Amniotic epithelial cell (primary cell): ENCODE results near the gene AGMO.

ENCODE experiments used
- DNase-seq: peaks from one replicate; pipeline ENCODE4 v3.0.0-alpha.2; 2010; ENCODE audit warnings: low read depth

Gene AGMO

GRCh38 chr7:15457990-15458955, 103.5 kb downstream of the AGMO start:
- peak; percentile 69 for DNase-seq

GRCh38 chr7:15452670-15453069, 109.1 kb downstream of the AGMO start:
- no peak for DNase-seq

- DNase-seq, result no peak
Measured at GRCh38 chr7:15446722-15447121, 115.1 kb downstream of the AGMO start.

- DNase-seq, result peak; percentile 65
Measured at GRCh38 chr7:15446280-15446679, 115.5 kb downstream of the AGMO start.

- DNase-seq, result no peak
Measured at GRCh38 chr7:15441915-15442314, 119.9 kb downstream of the AGMO start.

DNA sequence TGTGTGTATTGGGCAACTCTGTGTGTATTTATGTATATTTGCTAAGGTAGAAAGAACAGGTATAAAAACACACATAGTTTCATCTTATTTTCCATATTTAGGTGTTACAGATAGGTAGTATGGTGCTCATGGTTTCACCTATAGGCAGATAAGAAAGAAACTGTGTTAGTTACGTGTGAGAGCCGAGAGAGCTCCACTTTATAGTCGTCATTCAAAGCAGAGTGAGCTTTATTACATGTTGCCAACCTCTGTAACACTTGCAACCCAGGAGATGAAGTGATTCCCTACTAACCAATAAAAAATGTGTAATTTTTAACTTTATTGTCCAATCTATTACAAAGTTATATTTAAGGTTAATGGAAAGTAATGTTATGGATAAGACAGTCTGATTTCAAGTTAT, 121.3 kb downstream of the AGMO start:
- DNase-seq, result no peak

DNA sequence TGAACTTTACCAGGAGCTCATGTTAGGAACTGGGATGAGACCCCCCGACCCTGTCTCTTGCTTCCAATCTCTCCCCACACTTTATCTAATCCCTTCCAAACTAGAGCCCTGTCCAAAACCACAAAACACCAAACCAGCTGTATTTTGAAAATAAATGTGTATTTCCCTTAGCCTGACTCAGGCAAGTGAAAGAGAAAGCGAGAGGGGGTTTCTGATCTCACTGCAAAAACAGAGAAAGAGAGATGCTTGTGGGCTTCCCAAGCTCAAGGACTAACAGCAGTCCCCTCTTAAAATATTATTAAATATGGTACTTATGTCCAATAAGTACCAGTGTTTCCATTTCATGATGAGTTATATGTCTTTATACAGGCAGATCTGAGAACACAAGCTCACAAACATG, 122.0 kb downstream of the AGMO start:
- no peak for DNase-seq

DNA sequence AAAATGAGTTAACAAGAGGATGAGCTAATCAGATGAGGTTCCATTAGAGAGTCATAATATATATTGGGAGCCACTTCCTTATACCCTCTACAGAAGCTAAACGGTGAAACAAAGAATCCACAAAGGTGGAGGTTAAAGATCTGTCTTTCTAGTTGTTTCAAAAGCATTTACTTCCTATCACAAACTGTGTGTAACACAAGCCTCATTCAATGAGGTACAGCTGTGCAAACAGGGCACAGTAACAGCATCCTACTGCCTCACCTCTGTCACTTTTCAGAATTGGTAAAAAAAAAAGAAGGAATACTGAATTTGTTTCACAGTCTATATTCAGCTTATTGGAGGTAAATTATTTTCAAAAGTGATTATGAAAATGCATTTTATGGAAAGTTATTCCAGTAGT, 128.7 kb downstream of the AGMO start:
- DNase-seq, result no peak

- DNase-seq, result no peak
Measured at GRCh38 chr7:15430911-15431310, 130.9 kb downstream of the AGMO start.

- no peak for DNase-seq
Measured at GRCh38 chr7:15430191-15430590, 131.6 kb downstream of the AGMO start.

DNA sequence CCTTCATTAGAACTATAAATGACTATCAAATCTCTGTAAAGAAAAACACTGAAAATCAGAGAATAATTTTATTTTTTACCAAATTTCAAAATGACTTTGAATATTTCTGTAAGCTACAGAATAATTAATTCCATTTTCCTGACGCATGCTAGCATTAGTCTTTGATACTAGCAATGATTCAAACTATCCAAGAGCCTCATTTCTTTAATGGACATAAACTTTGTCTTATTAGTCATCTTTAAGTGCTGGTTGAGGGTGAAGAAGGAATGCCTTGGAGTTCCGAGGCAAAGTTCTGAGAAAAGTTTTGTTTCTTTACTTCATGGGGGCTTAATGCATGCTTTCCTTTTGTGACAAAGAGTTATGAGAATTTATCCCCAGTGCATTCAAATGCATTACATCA, 137.3 kb downstream of the AGMO start:
- peak; percentile 38 for DNase-seq

DNA sequence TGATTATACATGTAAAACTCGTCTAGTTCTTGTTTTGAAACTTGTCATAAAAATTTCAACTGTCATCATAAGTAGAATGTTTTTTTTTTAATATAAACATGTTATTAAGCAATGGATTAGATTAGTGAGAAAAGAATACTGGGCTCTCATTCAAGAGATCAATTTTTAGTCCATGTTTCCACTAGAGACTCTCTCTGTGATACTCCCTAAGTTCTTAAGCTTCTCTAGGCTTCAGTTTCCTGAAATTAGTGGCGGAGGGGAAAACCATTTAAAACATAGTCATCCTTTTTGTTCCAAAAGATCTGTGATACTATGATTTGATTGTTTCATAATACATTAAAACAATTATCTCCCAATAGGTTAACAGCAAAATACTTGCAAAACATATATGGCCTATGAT, 142.2 kb downstream of the AGMO start:
- no peak for DNase-seq

- DNase-seq, result no peak
Measured at GRCh38 chr7:15418264-15418663, 143.6 kb downstream of the AGMO start.

- no peak for DNase-seq
Measured at GRCh38 chr7:15417341-15417988, 144.3 kb downstream of the AGMO start.

GRCh38 chr7:15411019-15411418, 150.8 kb downstream of the AGMO start:
- no peak for DNase-seq

GRCh38 chr7:15407910-15408309, 153.9 kb downstream of the AGMO start:
- peak; percentile 86 for DNase-seq

GRCh38 chr7:15403751-15404150, 158.1 kb downstream of the AGMO start:
- no peak for DNase-seq

- no peak for DNase-seq
Measured at GRCh38 chr7:15403315-15403714, 158.5 kb downstream of the AGMO start.

- no peak for DNase-seq
Measured at GRCh38 chr7:15402436-15403136, 159.2 kb downstream of the AGMO start.

GRCh38 chr7:15400440-15400839, 161.4 kb downstream of the AGMO start:
- DNase-seq, result no peak

DNA sequence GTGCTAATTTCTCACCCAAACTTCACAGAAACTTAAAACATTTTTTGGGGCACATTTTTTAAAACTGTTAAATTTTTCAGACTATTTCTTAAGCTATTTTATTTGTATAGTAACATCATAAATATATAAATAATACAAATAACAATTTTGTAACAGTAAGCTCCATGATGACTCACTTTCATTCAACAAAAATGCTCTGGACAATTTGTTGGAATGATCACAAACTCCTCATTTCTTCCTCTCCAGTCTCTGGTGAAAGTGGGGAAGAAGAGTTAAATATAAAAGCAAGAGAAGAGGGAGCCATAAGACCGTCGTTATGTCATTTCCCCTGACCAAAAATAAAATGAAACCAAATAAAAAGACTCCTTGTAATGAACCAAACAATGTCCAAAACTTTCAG, 162.4 kb downstream of the AGMO start:
- DNase-seq, result peak; percentile 16

DNA sequence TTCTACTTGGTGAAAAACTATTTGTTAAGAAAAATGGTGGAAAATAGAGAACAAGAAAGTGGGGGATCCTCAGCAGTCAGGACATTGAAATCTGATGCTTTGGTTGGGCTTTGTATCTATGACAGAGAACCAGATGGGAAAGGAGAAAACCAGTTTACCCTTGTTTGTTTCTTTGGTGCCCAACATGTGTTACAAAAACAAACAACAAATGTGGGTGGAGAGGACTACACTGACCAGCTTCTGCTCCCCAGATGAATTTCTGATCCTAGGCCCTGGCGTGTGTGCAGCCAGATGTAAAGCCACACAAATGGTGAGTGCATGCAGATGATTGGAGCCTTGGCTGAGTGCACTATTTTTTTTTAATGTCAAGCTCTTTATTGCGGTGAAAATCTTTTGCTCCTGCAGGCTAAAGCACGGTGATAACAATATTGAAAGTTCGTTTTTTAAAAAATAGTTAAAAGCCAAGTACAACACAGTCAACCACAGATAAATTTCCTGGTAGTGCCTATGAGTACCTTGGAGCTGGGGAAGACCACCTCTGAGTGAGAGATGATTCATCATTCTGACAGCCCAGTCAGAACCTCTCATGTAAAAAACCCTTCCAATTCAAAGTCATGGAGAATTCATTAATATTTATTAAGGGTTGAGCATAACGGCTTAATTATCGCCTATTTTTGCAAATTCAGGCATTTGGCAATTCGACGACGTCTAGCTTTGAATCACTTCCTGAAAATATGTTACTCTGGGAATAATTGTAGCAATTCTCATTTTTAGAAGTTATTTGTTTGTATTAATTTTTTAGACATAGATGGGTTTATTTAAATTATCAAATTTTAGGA, 163.7 kb downstream of the AGMO start:
- DNase-seq, result no peak
